Cardiac muscle cell (in vitro differentiated cells and primary cell): ENCODE results near the gene FUT3. TPM values are rescaled to one million over a fixed set of nuclear protein-coding genes. Genes with fewer than 3 reads are reported as not detected.

Experiments used
- DNase-seq, 2 donors: peaks; one replicate each; pipeline versions ENCODE4 v3.0.0 to v3.0.0-alpha.2; 2010 to 2017; ENCODE audit warnings: low read depth in 1 of 2, low spot score in 1 of 2
- H3K27ac ChIP-seq: fragments of 200-600 bp; sonication (generic); 2 replicates; pipeline ENCODE4 v1.5.1; 2016
- H3K27me3 ChIP-seq: fragments of 200-600 bp; sonication (generic); 2 replicates; pipeline ENCODE4 v1.6.0; 2016; ENCODE audit warnings: control low read depth
- H3K36me3 ChIP-seq: fragments of 200-600 bp; sonication (generic); 2 replicates; pipeline ENCODE4 v1.5.1; 2016; ENCODE audit warnings: control low read depth
- H3K4me1 ChIP-seq: fragments of 200-600 bp; sonication (generic); 2 replicates; pipeline ENCODE4 v1.8.1; 2017; ENCODE audit warnings: low read depth, mild to moderate bottlenecking, mixed run types
- H3K4me3 ChIP-seq: fragments of 200-600 bp; sonication (generic); 2 replicates; pipeline ENCODE4 v1.5.1; 2016; ENCODE audit warnings: mild to moderate bottlenecking
- H3K9me3 ChIP-seq: fragments of 200-600 bp; sonication (generic); 2 replicates; pipeline ENCODE4 v1.5.1; 2017; ENCODE audit warnings: low read depth, mild to moderate bottlenecking, control low read depth
- polyA plus RNA-seq: library from polyadenylated mRNA; unstranded; fragments of >200 nt; fragmentation: Nextera tagmentation; extraction: Ambion mirVana; gene quantifications from 2 replicates; pipeline ENCODE4 v1.2.1, GENCODE V29; 2016
- total RNA-seq: library from RNA; depleted of rRNA; stranded (reverse); fragments of >200 nt; gene quantifications from 2 replicates; pipeline ENCODE4 v1.2.3, GENCODE V29; 2016
- TF ChIP-seq, protein P1 (sequence below): IDR thresholded peaks from 2 replicates; pipeline ENCODE4 v1.5.1; 2012; ENCODE audit warnings: low read depth, mild to moderate bottlenecking, low read length

The FUT3 gene
- total and polyA plus RNA-seq, 2 experiments from 2014 or later: 3.8 TPM; not detected in 1

DNA sequence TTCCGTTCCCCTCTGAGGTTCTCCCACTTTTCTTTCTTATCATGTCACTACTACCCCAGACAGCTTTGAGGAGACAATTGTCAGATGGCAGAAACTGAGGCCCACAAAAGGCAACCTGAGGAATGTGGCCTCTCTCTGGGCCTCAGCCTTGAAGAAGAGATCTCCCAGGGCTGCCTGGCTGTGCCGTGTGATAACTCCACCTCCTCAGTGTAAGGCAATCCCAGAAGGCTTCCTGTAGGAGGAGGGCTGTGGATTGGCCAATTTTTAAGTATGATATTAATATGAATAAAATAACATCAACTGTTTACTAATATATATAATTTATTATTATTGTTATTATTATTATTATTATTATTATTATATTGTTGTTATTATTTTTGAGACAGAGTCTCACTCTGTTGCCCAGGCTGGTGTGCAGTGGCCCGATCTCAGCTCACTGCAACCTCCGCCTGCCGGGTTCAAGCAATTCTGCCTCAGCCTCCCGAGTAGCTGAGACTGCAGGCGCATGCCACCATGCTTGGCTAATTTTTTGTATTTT, 55.8 kb downstream of the FUT3 start:
- Histone ChIP-seq H3K27me3 (no peaks in the 10 kb centered on the region), H3K4me1 (no peaks in the 10 kb centered on the region), H3K27ac (no peak overlapping the region), H3K4me3 (no peak overlapping the region), H3K9me3 (no peaks in the 10 kb centered on the region), H3K36me3 (no peaks in the 10 kb centered on the region)
- TF ChIP-seq, protein P1, sequence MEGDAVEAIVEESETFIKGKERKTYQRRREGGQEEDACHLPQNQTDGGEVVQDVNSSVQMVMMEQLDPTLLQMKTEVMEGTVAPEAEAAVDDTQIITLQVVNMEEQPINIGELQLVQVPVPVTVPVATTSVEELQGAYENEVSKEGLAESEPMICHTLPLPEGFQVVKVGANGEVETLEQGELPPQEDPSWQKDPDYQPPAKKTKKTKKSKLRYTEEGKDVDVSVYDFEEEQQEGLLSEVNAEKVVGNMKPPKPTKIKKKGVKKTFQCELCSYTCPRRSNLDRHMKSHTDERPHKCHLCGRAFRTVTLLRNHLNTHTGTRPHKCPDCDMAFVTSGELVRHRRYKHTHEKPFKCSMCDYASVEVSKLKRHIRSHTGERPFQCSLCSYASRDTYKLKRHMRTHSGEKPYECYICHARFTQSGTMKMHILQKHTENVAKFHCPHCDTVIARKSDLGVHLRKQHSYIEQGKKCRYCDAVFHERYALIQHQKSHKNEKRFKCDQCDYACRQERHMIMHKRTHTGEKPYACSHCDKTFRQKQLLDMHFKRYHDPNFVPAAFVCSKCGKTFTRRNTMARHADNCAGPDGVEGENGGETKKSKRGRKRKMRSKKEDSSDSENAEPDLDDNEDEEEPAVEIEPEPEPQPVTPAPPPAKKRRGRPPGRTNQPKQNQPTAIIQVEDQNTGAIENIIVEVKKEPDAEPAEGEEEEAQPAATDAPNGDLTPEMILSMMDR: no peak
- DNase-seq: no peak

DNA sequence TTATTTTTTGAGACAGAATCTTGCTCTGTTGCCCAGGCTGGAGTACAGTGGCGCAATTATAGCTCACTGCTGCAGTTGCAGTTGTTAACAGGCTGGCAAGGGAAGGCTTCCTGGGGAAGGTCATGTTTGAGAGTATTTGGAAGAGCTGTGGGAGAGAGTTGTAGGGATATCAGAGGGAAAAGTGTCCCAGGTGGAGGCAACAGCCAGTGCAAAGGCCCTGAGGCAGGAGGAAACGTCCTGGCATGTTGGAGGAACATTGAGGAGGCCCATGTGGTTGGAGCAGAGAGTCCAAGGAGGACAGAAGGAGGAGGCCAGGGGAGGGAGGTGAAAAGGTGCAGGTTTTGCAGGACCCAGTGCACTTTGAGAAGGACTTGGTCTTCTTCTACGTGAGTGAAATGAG, 58.1 kb downstream of the FUT3 start:
- no peaks in the 10 kb centered on the region for H3K27me3 ChIP-seq
- TF ChIP-seq, protein P1: no peak
- H3K9me3 ChIP-seq: no peaks in the 10 kb centered on the region
- H3K36me3 ChIP-seq: peaks cover 8% of the 10 kb centered on the region
- H3K27ac ChIP-seq: no peak overlapping the region
- H3K4me1 ChIP-seq: no peaks in the 10 kb centered on the region
- H3K4me3 ChIP-seq: no peak overlapping the region
- DNase-seq: no peak

Other genes with a start within 250 kb of the FUT3 start
- 36.3 and 55.5 TPM in 2 replicates for gene SAFB2, start 228.7 kb downstream of the FUT3 start, total RNA-seq
- 66.3 and 71.8 TPM in 2 replicates for gene SAFB2, start 228.7 kb downstream of the FUT3 start, polyA plus RNA-seq
- gene SAFB, start 228.4 kb downstream of the FUT3 start, total RNA-seq: 79.5 and 108 TPM in 2 replicates
- 127 and 161 TPM in 2 replicates for gene SAFB, start 228.4 kb downstream of the FUT3 start, polyA plus RNA-seq
- gene MICOS13, start 170.9 kb downstream of the FUT3 start, total RNA-seq: 59.1 and 90.7 TPM in 2 replicates
- 134 and 173 TPM in 2 replicates for gene MICOS13, start 170.9 kb downstream of the FUT3 start, polyA plus RNA-seq
- gene HSD11B1L, start 170.4 kb downstream of the FUT3 start, total RNA-seq: 62.5 and 80.5 TPM in 2 replicates
- gene HSD11B1L, start 170.4 kb downstream of the FUT3 start, polyA plus RNA-seq: 60.1 and 61.9 TPM in 2 replicates
- gene RPL36, start 161.2 kb downstream of the FUT3 start, total RNA-seq: 829 and 1,053 TPM in 2 replicates
- 982 and 1,206 TPM in 2 replicates for gene RPL36, start 161.2 kb downstream of the FUT3 start, polyA plus RNA-seq
- 125 and 151 TPM in 2 replicates for gene LONP1, start 131.3 kb downstream of the FUT3 start, total RNA-seq
- gene LONP1, start 131.3 kb downstream of the FUT3 start, polyA plus RNA-seq: 110 TPM in 2 replicates
- 0.11 TPM in 1 of 2 replicates, not detected in the other for gene CATSPERD, start 130.8 kb downstream of the FUT3 start, total RNA-seq
- gene CATSPERD, start 130.8 kb downstream of the FUT3 start, polyA plus RNA-seq: not detected in 2 replicates
- gene PRR22, start 66.7 kb downstream of the FUT3 start, total RNA-seq: 3.6 and 4.9 TPM in 2 replicates
- 1.9 and 9.7 TPM in 2 replicates for gene PRR22, start 66.7 kb downstream of the FUT3 start, polyA plus RNA-seq
- gene DUS3L, start 60.3 kb downstream of the FUT3 start, total RNA-seq: 40.9 and 43.4 TPM in 2 replicates
- gene DUS3L, start 60.3 kb downstream of the FUT3 start, polyA plus RNA-seq: 25.0 and 39.1 TPM in 2 replicates
- gene NRTN, start 46.4 kb downstream of the FUT3 start, total RNA-seq: 28.2 and 36.1 TPM in 2 replicates
- 68.2 and 85.8 TPM in 2 replicates for gene NRTN, start 46.4 kb downstream of the FUT3 start, polyA plus RNA-seq
- 0.42 TPM in 1 of 2 replicates, not detected in the other for gene FUT6, start 11.7 kb downstream of the FUT3 start, total RNA-seq
- not detected in 2 replicates for gene FUT6, start 11.7 kb downstream of the FUT3 start, polyA plus RNA-seq
- 1.5 TPM in 1 of 2 replicates, not detected in the other for gene FUT5, start 19.1 kb upstream of the FUT3 start, total RNA-seq
- gene FUT5, start 19.1 kb upstream of the FUT3 start, polyA plus RNA-seq: 8.9 TPM in 1 of 2 replicates, not detected in the other
- gene NDUFA11, start 52.3 kb upstream of the FUT3 start, total RNA-seq: 295 and 485 TPM in 2 replicates
- gene NDUFA11, start 52.3 kb upstream of the FUT3 start, polyA plus RNA-seq: 738 and 760 TPM in 2 replicates
- gene VMAC, start 53.4 kb upstream of the FUT3 start, total RNA-seq: 13.0 and 23.1 TPM in 2 replicates
- gene VMAC, start 53.4 kb upstream of the FUT3 start, polyA plus RNA-seq: 3.9 and 6.2 TPM in 2 replicates
- gene CAPS, start 62.8 kb upstream of the FUT3 start, total RNA-seq: 14.4 and 23.6 TPM in 2 replicates
- 14.1 and 17.7 TPM in 2 replicates for gene CAPS, start 62.8 kb upstream of the FUT3 start, polyA plus RNA-seq
- gene RANBP3, start 126.7 kb upstream of the FUT3 start, total RNA-seq: 102 and 108 TPM in 2 replicates
- 17.7 and 18.3 TPM in 2 replicates for gene RANBP3, start 126.7 kb upstream of the FUT3 start, polyA plus RNA-seq